HEK293 (cell line): ENCODE measurements around the gene PRADC1.

ENCODE experiments used
- BCL11A ChIP-seq: fragments of 450-650 bp; formaldehyde crosslinking; IDR thresholded peaks from 2 replicates; pipeline ENCODE4 v1.5.1; 2016; ENCODE audit warnings: low read depth, missing biosample characterization, missing genetic modification characterization
- KLF10 ChIP-seq: fragments of 450-650 bp; IDR thresholded peaks from 2 replicates; pipeline ENCODE4 v1.5.1; 2018; ENCODE audit warnings: missing biosample characterization, mild to moderate bottlenecking, missing genetic modification characterization
- KLF16 ChIP-seq: fragments of 450-650 bp; formaldehyde crosslinking; IDR thresholded peaks from 2 replicates; pipeline ENCODE4 v1.5.1; 2017; ENCODE audit warnings: missing biosample characterization, missing genetic modification characterization
- KLF8 ChIP-seq: fragments of 450-650 bp; formaldehyde crosslinking; IDR thresholded peaks from 2 replicates; pipeline ENCODE4 v1.5.1; 2016; ENCODE audit warnings: missing biosample characterization, missing genetic modification characterization
- REPIN1 ChIP-seq: fragments of 450-650 bp; formaldehyde crosslinking; IDR thresholded peaks from 2 replicates; pipeline ENCODE4 v1.5.1; 2017; ENCODE audit warnings: missing biosample characterization, missing genetic modification characterization, low read depth
- SP3 ChIP-seq: fragments of 450-650 bp; formaldehyde crosslinking; IDR thresholded peaks from 2 replicates; pipeline ENCODE4 v1.5.1; 2016; ENCODE audit warnings: missing biosample characterization, missing genetic modification characterization
- WT1 ChIP-seq: fragments of 450-650 bp; formaldehyde crosslinking; IDR thresholded peaks from 2 replicates; pipeline ENCODE4 v1.5.1; 2016; ENCODE audit warnings: missing biosample characterization, missing genetic modification characterization
- YY1 ChIP-seq: fragments of 450-650 bp; formaldehyde crosslinking; IDR thresholded peaks from 2 replicates; pipeline ENCODE4 v1.5.1; 2018; ENCODE audit warnings: missing biosample characterization, missing genetic modification characterization
- YY2 ChIP-seq: fragments of 450-650 bp; formaldehyde crosslinking; IDR thresholded peaks from 2 replicates; pipeline ENCODE4 v1.5.1; 2016; ENCODE audit warnings: missing biosample characterization, missing genetic modification characterization
- ZBTB1 ChIP-seq: fragments of 450-650 bp; formaldehyde crosslinking; IDR thresholded peaks from 2 replicates; pipeline ENCODE4 v1.5.1; 2016; ENCODE audit warnings: missing biosample characterization, missing genetic modification characterization
- ZEB2 ChIP-seq: fragments of 450-650 bp; formaldehyde crosslinking; IDR thresholded peaks from 2 replicates; pipeline ENCODE4 v1.5.1; 2016; ENCODE audit warnings: missing biosample characterization, missing genetic modification characterization
- ZNF146 ChIP-seq: fragments of 450-650 bp; formaldehyde crosslinking; IDR thresholded peaks from 2 replicates; pipeline ENCODE4 v1.5.1; 2016; ENCODE audit warnings: missing biosample characterization, missing genetic modification characterization
- ZNF184 ChIP-seq: fragments of 450-650 bp; IDR thresholded peaks from 2 replicates; pipeline ENCODE4 v1.5.1; 2018; ENCODE audit warnings: missing biosample characterization, mild to moderate bottlenecking, missing genetic modification characterization
- ZNF202 ChIP-seq: fragments of 450-650 bp; formaldehyde crosslinking; IDR thresholded peaks from 2 replicates; pipeline ENCODE4 v1.5.1; 2016; ENCODE audit warnings: missing biosample characterization, missing genetic modification characterization, borderline replicate concordance
- ZNF324 ChIP-seq: fragments of 450-650 bp; formaldehyde crosslinking; IDR thresholded peaks from 2 replicates; pipeline ENCODE4 v1.5.1; 2016; ENCODE audit warnings: missing biosample characterization, missing genetic modification characterization
- ZNF426 ChIP-seq: fragments of 450-650 bp; formaldehyde crosslinking; IDR thresholded peaks from 2 replicates; pipeline ENCODE4 v1.5.1; 2017; ENCODE audit warnings: missing biosample characterization, missing genetic modification characterization, mild to moderate bottlenecking, inconsistent platforms, moderate library complexity
- ZNF501 ChIP-seq: fragments of 450-650 bp; formaldehyde crosslinking; IDR thresholded peaks from 2 replicates; pipeline ENCODE4 v1.5.1; 2016; ENCODE audit warnings: missing biosample characterization, missing genetic modification characterization
- ZNF571 ChIP-seq: fragments of 450-650 bp; formaldehyde crosslinking; IDR thresholded peaks from 2 replicates; pipeline ENCODE4 v1.5.0; 2017; ENCODE audit warnings: missing biosample characterization, missing genetic modification characterization
- ZNF596 ChIP-seq: fragments of 450-650 bp; IDR thresholded peaks from 2 replicates; pipeline ENCODE4 v1.5.0; 2018; ENCODE audit warnings: missing biosample characterization, mild to moderate bottlenecking, missing genetic modification characterization, moderate library complexity
- ZNF664 ChIP-seq: fragments of 450-650 bp; formaldehyde crosslinking; IDR thresholded peaks from 2 replicates; pipeline ENCODE4 v1.5.1; 2016; ENCODE audit warnings: missing biosample characterization, missing genetic modification characterization
- ZNF791 ChIP-seq: fragments of 450-650 bp; formaldehyde crosslinking; IDR thresholded peaks from 2 replicates; pipeline ENCODE4 v1.5.1; 2016; ENCODE audit warnings: missing biosample characterization, missing genetic modification characterization
- TF ChIP-seq, protein P1 (sequence below): fragments of 450-650 bp; formaldehyde crosslinking; IDR thresholded peaks from 2 replicates; pipeline ENCODE4 v1.5.1; 2016; ENCODE audit warnings: missing biosample characterization, missing genetic modification characterization
- TF ChIP-seq, protein P2 (sequence below): fragments of 450-650 bp; formaldehyde crosslinking; IDR thresholded peaks from 2 replicates; pipeline ENCODE4 v1.5.1; 2017; ENCODE audit warnings: missing biosample characterization, mild to moderate bottlenecking, missing genetic modification characterization, moderate library complexity
- TF ChIP-seq, protein P3 (sequence below): fragments of 450-650 bp; formaldehyde crosslinking; IDR thresholded peaks from 2 replicates; pipeline ENCODE4 v1.5.1; 2016; ENCODE audit warnings: missing biosample characterization, missing genetic modification characterization
- TF ChIP-seq, protein P4 (sequence below): fragments of 450-650 bp; formaldehyde crosslinking; IDR thresholded peaks from 2 replicates; pipeline ENCODE4 v1.5.1; 2016; ENCODE audit warnings: missing biosample characterization, missing genetic modification characterization, borderline replicate concordance
- TF ChIP-seq, protein P5 (sequence below): fragments of 450-650 bp; IDR thresholded peaks from 2 replicates; pipeline ENCODE4 v1.5.1; 2018; ENCODE audit warnings: missing biosample characterization, mild to moderate bottlenecking, missing genetic modification characterization
- TF ChIP-seq, protein P6 (sequence below): fragments of 450-650 bp; formaldehyde crosslinking; IDR thresholded peaks from 2 replicates; pipeline ENCODE4 v1.5.1; 2016; ENCODE audit warnings: missing biosample characterization, missing genetic modification characterization

Gene PRADC1

DNA sequence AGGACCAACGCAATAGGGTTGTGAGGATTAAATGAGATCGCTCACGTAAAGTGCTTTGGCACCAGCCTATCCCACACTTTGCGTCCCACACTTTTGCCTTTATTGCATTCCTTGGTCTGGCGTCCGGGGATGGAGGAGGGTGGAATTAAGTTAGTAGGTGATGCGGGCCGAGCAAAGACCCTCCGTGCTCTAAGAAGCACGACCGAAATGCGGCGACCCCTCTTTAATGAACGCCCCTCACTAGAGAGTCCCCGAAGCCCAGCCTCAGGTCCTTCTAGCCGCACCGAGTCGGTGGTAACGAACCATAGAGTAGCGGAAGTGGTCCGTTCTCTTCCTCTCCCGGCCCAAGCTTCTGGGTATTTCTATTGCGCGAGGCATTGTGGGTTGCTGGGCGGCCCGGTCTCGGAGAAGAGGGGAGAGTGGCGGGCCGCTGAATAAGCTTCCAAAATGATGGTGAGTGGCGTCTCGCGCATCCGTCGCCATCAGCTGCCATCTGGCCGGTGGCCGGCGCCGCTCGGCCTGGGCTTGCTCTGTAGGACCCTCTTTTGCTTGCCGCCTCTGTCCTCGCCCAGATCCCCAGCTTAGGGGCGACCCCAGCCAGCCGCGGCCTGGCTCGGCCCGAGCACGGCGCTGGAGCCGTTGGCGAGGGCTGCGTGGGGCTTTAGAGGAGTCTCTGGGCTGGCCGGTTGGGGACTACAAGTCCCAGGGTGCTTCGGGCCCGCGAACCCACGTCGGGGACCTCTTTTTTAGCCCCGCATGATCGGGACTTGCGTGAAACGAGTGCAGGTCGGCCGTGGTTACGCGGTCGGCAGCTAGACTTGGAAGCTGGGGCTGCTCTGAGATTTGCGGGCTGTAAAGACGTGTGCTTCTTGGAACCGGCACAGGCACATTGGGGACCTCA is 1.1 kb upstream of the PRADC1 start, which contains the start of gene CCT7 (continued):
- TF ChIP-seq, protein P1, sequence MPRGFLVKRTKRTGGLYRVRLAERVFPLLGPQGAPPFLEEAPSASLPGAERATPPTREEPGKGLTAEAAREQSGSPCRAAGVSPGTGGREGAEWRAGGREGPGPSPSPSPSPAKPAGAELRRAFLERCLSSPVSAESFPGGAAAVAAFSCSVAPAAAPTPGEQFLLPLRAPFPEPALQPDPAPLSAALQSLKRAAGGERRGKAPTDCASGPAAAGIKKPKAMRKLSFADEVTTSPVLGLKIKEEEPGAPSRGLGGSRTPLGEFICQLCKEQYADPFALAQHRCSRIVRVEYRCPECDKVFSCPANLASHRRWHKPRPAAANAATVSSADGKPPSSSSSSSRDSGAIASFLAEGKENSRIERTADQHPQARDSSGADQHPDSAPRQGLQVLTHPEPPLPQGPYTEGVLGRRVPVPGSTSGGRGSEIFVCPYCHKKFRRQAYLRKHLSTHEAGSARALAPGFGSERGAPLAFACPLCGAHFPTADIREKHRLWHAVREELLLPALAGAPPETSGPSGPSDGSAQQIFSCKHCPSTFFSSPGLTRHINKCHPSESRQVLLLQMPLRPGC (tag by site-specific recombination): peak; percentile 25; the same call in 1 of the 2 replicates
- TF ChIP-seq ZNF571 (tag by site-specific recombination) (no peak), BCL11A (tag by site-specific recombination) (no peak), WT1 (0 out of 2 replicates have a peak, but pooled peaks have one; percentile 32), ZNF324 (tag by site-specific recombination) (0 out of 2 replicates have a peak, but pooled peaks have one; percentile 29), ZNF791 (tag by site-specific recombination) (0 out of 2 replicates have a peak, but pooled peaks have one; percentile 8), ZNF664 (peak; percentile 83), ZNF146 (tag by site-specific recombination) (peak; percentile 19; the same call in 1 of the 2 replicates), SP3 (tag by site-specific recombination) (peak; percentile 64), ZBTB1 (tag by site-specific recombination) (0 out of 2 replicates have a peak, but pooled peaks have one; percentile 26), ZNF184 (tag by site-specific recombination) (0 out of 2 replicates have a peak, but pooled peaks have one; percentile 4), YY2 (peak; percentile 61; the same call in 1 of the 2 replicates), ZNF426 (tag by site-specific recombination) (peak; percentile 7; the same call in 1 of the 2 replicates), ZNF596 (no peak), ZNF501 (tag by site-specific recombination) (peak; percentile 77), KLF10 (0 out of 2 replicates have a peak, but pooled peaks have one; percentile 15), YY1 (tag by site-specific recombination) (peak; percentile 58; the same call in 1 of the 2 replicates), KLF16 (peak; percentile 85), ZEB2 (tag by site-specific recombination) (no peak), KLF8 (tag by site-specific recombination) (peak; percentile 36), REPIN1 (tag by site-specific recombination) (0 out of 2 replicates have a peak, but pooled peaks have one; percentile 24), ZNF202 (no peak)
- TF ChIP-seq, protein P2, sequence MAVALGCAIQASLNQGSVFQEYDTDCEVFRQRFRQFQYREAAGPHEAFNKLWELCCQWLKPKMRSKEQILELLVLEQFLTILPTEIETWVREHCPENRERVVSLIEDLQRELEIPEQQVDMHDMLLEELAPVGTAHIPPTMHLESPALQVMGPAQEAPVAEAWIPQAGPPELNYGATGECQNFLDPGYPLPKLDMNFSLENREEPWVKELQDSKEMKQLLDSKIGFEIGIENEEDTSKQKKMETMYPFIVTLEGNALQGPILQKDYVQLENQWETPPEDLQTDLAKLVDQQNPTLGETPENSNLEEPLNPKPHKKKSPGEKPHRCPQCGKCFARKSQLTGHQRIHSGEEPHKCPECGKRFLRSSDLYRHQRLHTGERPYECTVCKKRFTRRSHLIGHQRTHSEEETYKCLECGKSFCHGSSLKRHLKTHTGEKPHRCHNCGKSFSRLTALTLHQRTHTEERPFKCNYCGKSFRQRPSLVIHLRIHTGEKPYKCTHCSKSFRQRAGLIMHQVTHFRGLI (tag by site-specific recombination): peak; percentile 30; the same call in 1 of the 2 replicates
- TF ChIP-seq, protein P3, sequence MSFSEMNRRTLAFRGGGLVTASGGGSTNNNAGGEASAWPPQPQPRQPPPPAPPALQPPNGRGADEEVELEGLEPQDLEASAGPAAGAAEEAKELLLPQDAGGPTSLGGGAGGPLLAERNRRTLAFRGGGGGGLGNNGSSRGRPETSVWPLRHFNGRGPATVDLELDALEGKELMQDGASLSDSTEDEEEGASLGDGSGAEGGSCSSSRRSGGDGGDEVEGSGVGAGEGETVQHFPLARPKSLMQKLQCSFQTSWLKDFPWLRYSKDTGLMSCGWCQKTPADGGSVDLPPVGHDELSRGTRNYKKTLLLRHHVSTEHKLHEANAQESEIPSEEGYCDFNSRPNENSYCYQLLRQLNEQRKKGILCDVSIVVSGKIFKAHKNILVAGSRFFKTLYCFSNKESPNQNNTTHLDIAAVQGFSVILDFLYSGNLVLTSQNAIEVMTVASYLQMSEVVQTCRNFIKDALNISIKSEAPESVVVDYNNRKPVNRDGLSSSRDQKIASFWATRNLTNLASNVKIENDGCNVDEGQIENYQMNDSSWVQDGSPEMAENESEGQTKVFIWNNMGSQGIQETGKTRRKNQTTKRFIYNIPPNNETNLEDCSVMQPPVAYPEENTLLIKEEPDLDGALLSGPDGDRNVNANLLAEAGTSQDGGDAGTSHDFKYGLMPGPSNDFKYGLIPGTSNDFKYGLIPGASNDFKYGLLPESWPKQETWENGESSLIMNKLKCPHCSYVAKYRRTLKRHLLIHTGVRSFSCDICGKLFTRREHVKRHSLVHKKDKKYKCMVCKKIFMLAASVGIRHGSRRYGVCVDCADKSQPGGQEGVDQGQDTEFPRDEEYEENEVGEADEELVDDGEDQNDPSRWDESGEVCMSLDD (tag by site-specific recombination): 0 out of 2 replicates have a peak, but pooled peaks have one; percentile 49
- TF ChIP-seq, protein P4, sequence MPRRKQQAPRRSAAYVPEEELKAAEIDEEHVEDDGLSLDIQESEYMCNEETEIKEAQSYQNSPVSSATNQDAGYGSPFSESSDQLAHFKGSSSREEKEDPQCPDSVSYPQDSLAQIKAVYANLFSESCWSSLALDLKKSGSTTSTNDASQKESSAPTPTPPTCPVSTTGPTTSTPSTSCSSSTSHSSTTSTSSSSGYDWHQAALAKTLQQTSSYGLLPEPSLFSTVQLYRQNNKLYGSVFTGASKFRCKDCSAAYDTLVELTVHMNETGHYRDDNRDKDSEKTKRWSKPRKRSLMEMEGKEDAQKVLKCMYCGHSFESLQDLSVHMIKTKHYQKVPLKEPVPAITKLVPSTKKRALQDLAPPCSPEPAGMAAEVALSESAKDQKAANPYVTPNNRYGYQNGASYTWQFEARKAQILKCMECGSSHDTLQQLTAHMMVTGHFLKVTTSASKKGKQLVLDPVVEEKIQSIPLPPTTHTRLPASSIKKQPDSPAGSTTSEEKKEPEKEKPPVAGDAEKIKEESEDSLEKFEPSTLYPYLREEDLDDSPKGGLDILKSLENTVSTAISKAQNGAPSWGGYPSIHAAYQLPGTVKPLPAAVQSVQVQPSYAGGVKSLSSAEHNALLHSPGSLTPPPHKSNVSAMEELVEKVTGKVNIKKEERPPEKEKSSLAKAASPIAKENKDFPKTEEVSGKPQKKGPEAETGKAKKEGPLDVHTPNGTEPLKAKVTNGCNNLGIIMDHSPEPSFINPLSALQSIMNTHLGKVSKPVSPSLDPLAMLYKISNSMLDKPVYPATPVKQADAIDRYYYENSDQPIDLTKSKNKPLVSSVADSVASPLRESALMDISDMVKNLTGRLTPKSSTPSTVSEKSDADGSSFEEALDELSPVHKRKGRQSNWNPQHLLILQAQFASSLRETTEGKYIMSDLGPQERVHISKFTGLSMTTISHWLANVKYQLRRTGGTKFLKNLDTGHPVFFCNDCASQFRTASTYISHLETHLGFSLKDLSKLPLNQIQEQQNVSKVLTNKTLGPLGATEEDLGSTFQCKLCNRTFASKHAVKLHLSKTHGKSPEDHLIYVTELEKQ (tag by site-specific recombination): no peak
- TF ChIP-seq, protein P5, sequence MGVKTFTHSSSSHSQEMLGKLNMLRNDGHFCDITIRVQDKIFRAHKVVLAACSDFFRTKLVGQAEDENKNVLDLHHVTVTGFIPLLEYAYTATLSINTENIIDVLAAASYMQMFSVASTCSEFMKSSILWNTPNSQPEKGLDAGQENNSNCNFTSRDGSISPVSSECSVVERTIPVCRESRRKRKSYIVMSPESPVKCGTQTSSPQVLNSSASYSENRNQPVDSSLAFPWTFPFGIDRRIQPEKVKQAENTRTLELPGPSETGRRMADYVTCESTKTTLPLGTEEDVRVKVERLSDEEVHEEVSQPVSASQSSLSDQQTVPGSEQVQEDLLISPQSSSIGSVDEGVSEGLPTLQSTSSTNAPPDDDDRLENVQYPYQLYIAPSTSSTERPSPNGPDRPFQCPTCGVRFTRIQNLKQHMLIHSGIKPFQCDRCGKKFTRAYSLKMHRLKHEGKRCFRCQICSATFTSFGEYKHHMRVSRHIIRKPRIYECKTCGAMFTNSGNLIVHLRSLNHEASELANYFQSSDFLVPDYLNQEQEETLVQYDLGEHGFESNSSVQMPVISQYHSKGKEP (tag by site-specific recombination): 0 out of 2 replicates have a peak, but pooled peaks have one; percentile 21
- TF ChIP-seq, protein P6, sequence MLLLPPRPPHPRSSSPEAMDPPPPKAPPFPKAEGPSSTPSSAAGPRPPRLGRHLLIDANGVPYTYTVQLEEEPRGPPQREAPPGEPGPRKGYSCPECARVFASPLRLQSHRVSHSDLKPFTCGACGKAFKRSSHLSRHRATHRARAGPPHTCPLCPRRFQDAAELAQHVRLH (tag by site-specific recombination): 0 out of 2 replicates have a peak, but pooled peaks have one; percentile 55
